BE2C (cell line): ENCODE data around the gene WFDC1.

ENCODE experiments used
- DNase-seq: peaks from one replicate; pipeline ENCODE4 v3.0.0-alpha.2; 2020
- H3K27me3 ChIP-seq: fragments of 250-450 bp; sonication (Bioruptor Pico); 2 replicates; pipeline ENCODE4 v1.5.1; 2020; ENCODE audit warnings: mild to moderate bottlenecking
- H3K36me3 ChIP-seq: fragments of 250-450 bp; sonication (Bioruptor Pico); 2 replicates; pipeline ENCODE4 v1.5.1; 2020; ENCODE audit warnings: mild to moderate bottlenecking
- H3K4me1 ChIP-seq: fragments of 250-450 bp; sonication (Bioruptor Pico); 2 replicates; pipeline ENCODE4 v1.5.1; 2020
- H3K4me3 ChIP-seq: 2 replicates; pipeline ENCODE4 v1.5.1; 2011; ENCODE audit warnings: low read depth, low read length
- H3K9me3 ChIP-seq: fragments of 250-450 bp; sonication (Bioruptor Pico); 2 replicates; pipeline ENCODE4 v1.5.1; 2020
- TF ChIP-seq, protein P1 (sequence below): IDR thresholded peaks from 2 replicates; pipeline ENCODE4 v1.5.1; 2012; ENCODE audit warnings: mild to moderate bottlenecking, low read depth, low read length

Gene WFDC1

DNA sequence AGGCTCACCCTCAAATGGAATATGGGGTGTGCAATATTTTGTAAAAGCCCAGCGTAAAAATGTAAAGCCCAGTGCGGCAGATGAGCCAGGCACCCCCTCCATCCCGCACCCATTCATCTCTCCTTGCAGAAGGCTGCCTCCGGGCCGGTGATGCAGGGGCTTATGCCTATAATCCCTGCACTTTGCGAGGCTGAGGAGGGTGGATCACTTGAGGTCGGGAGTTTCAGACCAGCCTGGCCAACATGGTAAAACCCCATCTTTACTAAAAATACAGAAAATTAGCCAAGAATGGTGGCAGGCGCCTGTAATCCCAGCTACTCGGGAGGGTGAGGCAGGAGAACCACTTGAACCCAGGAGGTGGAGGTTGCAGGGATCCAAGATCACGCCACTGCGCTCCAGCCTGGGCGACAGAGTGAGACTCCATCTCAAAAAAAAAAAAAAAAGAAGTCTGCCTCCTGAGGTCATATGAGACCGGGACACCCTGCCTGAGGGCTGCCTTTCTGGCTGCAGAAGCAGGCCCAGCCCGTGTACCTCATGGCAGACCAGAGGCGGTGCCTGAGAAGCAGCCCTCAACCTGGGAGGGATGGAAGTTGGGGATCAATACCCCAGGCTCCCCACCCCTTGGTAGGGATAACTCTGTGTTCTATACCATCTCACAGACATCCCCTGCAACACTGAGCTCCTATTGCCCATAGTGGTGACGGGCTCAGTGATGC, 56.2 kb downstream of the WFDC1 start:
- no peak for DNase-seq
- Histone ChIP-seq H3K36me3 (no peaks in the 10 kb centered on the region), H3K4me1 (no peaks in the 10 kb centered on the region), H3K27me3 (peaks cover 28% of the 10 kb centered on the region), H3K9me3 (no peaks in the 10 kb centered on the region), H3K4me3 (no peak overlapping the region)
- TF ChIP-seq, protein P1, sequence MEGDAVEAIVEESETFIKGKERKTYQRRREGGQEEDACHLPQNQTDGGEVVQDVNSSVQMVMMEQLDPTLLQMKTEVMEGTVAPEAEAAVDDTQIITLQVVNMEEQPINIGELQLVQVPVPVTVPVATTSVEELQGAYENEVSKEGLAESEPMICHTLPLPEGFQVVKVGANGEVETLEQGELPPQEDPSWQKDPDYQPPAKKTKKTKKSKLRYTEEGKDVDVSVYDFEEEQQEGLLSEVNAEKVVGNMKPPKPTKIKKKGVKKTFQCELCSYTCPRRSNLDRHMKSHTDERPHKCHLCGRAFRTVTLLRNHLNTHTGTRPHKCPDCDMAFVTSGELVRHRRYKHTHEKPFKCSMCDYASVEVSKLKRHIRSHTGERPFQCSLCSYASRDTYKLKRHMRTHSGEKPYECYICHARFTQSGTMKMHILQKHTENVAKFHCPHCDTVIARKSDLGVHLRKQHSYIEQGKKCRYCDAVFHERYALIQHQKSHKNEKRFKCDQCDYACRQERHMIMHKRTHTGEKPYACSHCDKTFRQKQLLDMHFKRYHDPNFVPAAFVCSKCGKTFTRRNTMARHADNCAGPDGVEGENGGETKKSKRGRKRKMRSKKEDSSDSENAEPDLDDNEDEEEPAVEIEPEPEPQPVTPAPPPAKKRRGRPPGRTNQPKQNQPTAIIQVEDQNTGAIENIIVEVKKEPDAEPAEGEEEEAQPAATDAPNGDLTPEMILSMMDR = no peak

DNA sequence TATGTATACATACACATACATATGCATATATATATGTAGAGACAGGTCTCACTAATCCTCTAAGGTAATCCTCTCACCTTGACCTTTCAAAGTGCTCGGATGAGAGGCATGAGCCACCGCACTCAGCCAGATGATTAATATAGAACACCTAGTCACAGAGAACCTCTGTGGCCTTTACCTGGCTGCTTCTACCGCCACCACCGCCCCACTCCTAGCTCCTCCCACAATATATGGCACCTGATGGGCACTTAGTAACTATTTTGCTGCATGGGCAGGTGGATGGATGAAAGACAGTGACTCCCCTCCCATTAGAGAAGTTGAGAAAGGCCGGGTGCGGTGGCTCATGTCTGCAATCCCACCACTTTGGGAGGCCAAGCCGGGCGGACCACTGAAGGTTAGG, 57.0 kb downstream of the WFDC1 start:
- no peak for DNase-seq
- TF ChIP-seq, protein P1 = no peak
- H3K9me3 ChIP-seq = no peaks in the 10 kb centered on the region
- H3K4me1 ChIP-seq = no peaks in the 10 kb centered on the region
- H3K36me3 ChIP-seq = no peaks in the 10 kb centered on the region
- no peak overlapping the region for H3K4me3 ChIP-seq
- peaks cover 28% of the 10 kb centered on the region for H3K27me3 ChIP-seq

DNA sequence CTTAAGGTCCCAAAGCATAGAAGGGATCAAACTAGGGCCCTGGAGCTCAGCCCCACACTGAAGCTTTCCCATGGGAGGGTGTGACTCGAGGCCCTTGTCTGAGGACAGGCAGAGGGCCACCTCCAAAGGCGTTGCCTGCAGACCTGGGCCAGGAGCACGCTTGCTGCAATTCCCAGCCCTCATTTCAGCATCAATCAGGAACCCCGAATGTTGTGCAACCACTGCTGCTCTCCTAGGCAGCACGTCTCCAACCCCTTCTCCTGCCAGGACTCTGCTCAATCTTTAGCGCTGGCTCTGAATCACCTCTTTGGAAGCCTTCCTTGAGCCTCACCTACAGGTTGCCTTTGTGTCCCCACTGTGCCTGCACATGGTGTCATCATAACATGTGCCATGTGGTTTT, 59.6 kb downstream of the WFDC1 start:
- no peaks in the 10 kb centered on the region for H3K36me3 ChIP-seq
- TF ChIP-seq, protein P1 = no peak
- H3K4me1 ChIP-seq = no peaks in the 10 kb centered on the region
- no peaks in the 10 kb centered on the region for H3K9me3 ChIP-seq
- H3K4me3 ChIP-seq = no peak overlapping the region
- DNase-seq = no peak
- H3K27me3 ChIP-seq = peaks cover 29% of the 10 kb centered on the region

DNA sequence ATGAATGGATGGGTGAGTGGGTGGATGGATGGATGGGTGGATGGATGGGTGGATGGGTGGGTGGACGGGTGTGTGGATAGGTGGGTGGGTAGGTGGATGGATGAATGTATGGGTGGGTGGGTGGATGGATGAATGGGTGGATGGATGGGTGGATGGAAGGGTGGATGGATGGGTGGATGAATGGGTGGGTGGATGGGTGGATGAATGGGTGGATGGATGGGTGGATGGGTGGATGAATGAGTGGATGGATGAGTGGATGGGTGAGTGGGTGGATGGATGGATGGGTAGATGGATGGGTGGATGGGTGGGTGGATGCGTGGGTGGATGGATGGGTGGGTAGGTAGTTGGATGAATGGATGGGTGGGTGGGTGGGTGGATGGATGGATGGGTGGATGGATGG, 60.5 kb downstream of the WFDC1 start:
- no peaks in the 10 kb centered on the region for H3K36me3 ChIP-seq
- TF ChIP-seq, protein P1 = no peak
- no peaks in the 10 kb centered on the region for H3K4me1 ChIP-seq
- H3K4me3 ChIP-seq = no peak overlapping the region
- DNase-seq = no peak
- no peaks in the 10 kb centered on the region for H3K9me3 ChIP-seq
- peaks cover 29% of the 10 kb centered on the region for H3K27me3 ChIP-seq

DNA sequence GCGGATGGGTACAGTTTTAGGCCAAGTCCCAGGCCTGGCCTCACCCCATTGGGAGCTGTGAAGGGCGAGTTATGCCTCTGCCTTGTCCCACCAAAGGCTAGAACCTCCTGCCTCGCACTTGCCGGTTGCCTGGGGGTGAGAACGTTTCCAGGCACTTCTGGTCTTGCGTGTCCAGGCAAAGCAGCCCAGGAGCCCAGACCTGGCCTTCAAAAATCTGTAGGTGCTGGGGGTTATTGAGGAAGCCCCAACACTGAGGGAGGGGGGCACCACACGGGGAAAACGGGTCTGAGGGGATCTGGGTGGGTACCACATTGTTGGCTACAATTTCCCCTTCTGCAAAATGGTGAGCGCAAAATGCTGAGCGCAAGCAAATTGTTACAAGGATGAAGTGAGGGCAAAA, 61.5 kb downstream of the WFDC1 start:
- Histone ChIP-seq H3K9me3 (no peaks in the 10 kb centered on the region), H3K36me3 (no peaks in the 10 kb centered on the region), H3K4me1 (no peaks in the 10 kb centered on the region), H3K4me3 (no peak overlapping the region), H3K27me3 (peaks cover 28% of the 10 kb centered on the region)
- TF ChIP-seq, protein P1 = no peak
- no peak for DNase-seq

DNA sequence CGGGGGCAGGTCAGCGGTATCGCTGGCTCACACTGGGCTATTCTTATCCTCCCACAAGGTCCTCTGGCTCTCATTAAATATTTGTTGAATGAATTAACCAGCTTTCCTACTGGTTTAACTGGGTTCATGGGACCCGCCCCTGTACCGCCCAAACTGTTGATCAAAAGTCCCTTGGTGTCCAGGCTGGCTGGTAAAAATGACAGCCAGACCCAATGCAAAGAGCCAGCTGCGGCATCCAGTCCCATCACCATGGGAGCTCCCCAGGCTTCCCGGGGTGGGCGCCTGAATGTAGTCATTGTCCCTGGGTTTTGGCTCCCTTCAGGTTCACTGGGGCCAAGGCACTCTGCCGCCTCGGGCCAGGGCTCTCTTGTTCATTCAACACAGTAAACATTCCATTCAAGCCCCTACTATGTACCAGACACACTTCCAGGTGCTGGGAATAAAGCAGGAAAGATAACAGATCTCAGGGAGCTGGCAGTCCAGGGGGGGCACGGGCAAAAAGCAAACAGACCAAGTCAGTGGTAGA, 62.0 kb downstream of the WFDC1 start:
- no peaks in the 10 kb centered on the region for H3K9me3 ChIP-seq

More for the DNA sequence above, 62.0 kb downstream of the WFDC1 start:
- Histone ChIP-seq H3K36me3 (no peaks in the 10 kb centered on the region), H3K4me3 (no peak overlapping the region), H3K27me3 (peaks cover 27% of the 10 kb centered on the region), H3K4me1 (no peaks in the 10 kb centered on the region)
- TF ChIP-seq, protein P1 = no peak
- no peak for DNase-seq
